Sigmoid colon (tissue), 3 donors: ENCODE results near the gene CFAP100.

Experiments used
- POLR2A ChIP-seq, 2 donors: fragments of 450-650 bp; IDR thresholded peaks; one replicate each; pipeline ENCODE4 v1.6.1; 2016; ENCODE audit warnings: antibody characterized with exemption in 2 of 2, mild to moderate bottlenecking in 2 of 2, moderate library complexity in 2 of 2
- TF ChIP-seq, protein P1 (sequence below), 4 experiments: fragments of 450-650 bp in 3 of 4; fragments of 200-600 bp in 1 of 4; IDR thresholded peaks; one replicate each; pipeline ENCODE4 v1.5.1; 2016 to 2019; ENCODE audit warnings: antibody characterized with exemption in 4 of 4, mild to moderate bottlenecking in 3 of 4, moderate library complexity in 2 of 4

DNA sequence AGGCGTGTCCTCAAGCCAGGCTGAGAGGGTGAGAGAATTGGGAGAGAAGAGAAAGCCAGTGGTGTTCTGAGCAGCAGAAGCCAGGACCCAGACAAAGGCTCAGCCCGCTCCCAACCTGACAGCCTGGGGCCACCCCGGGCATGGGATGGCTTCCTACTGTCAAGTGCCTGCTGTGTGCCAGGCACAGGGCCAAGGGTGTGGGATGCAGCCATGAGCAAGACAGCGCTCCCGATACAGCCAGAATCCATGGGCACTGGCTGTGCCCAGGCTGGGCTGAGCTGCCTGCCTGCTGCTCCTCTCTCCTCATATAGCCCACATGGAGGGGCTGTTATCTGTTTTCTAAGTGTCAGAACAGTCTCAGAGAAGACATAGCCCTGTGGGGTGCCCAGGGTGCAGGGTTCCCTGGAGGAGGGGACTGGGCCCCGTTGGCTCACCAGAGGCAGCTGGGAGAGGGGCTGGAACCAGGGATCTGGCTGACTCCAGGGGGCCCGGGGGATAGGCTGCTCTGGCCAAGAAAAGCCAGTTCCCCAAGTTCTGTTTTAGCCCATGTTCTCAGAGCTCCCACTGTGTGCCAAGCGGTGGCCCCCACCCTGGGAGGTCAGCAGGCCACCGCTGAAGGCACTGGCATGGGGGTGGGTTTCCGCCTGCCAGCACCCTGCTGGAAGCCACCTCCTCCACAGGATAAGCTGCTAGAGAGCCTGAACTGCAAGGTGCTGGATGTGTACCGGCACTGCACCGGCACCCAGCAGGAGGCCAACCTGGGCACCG lies 39.0 kb downstream of the CFAP100 start:
- TF ChIP-seq, protein P1, sequence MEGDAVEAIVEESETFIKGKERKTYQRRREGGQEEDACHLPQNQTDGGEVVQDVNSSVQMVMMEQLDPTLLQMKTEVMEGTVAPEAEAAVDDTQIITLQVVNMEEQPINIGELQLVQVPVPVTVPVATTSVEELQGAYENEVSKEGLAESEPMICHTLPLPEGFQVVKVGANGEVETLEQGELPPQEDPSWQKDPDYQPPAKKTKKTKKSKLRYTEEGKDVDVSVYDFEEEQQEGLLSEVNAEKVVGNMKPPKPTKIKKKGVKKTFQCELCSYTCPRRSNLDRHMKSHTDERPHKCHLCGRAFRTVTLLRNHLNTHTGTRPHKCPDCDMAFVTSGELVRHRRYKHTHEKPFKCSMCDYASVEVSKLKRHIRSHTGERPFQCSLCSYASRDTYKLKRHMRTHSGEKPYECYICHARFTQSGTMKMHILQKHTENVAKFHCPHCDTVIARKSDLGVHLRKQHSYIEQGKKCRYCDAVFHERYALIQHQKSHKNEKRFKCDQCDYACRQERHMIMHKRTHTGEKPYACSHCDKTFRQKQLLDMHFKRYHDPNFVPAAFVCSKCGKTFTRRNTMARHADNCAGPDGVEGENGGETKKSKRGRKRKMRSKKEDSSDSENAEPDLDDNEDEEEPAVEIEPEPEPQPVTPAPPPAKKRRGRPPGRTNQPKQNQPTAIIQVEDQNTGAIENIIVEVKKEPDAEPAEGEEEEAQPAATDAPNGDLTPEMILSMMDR (IDR thresholded peaks at IDR 0.05), result no peak
- TF ChIP-seq POLR2A (IDR thresholded peaks at IDR 0.05), result no peak
